Panc1 (cell line): Measurements from ENCODE around the gene FOCAD. TPM values are rescaled to one million over a fixed set of nuclear protein-coding genes. Genes with fewer than 3 reads are reported as not detected.

Experiments
- ATAC-seq: fragments of 200-7000 bp; cut with Tn5 transposase; 2 replicates; pipeline ENCODE4 v1.9.1; 2020; ENCODE audit warnings: mild to moderate bottlenecking, moderate library complexity
- BruUV-seq: library from RNA; stranded (reverse); fragments of 400-500 nt; replicated peaks from 2 replicates; lab custom pipeline; 2021; lab: Mats Ljungman, UMichigan
- CTCF ChIA-PET: fragments of 300-600 bp; sonication (Branson Sonifier 250); formaldehyde crosslinking; loops from one replicate; lab custom pipeline; 2022; ENCODE audit warnings: antibody characterized with exemption; lab: Charles Lee
- POLR2A ChIA-PET: fragments of 300-600 bp; sonication (Branson Sonifier 250); formaldehyde crosslinking; loops from one replicate; lab custom pipeline; 2022; ENCODE audit warnings: antibody characterized with exemption; lab: Charles Lee
- DNase-seq: peaks from one replicate; pipeline ENCODE4 v3.0.0-alpha.2; 2010; ENCODE audit warnings: low read depth, low spot score
- H3K27ac ChIP-seq: 2 replicates; pipeline ENCODE4 v1.5.1; 2011; ENCODE audit warnings: mild to moderate bottlenecking, low read length, inconsistent platforms
- H3K27me3 ChIP-seq: fragments of 200-500 bp; sonication (Bioruptor generic); 2 replicates; pipeline ENCODE4 v1.6.0; 2014; ENCODE audit warnings: low read length, inconsistent platforms; ENCODE audit not compliant: control insufficient read depth, insufficient read depth
- H3K36me3 ChIP-seq: fragments of 200-500 bp; sonication (Bioruptor generic); 2 replicates; pipeline ENCODE4 v1.5.1; 2014; ENCODE audit warnings: inconsistent platforms, mild to moderate bottlenecking, low read length, moderate library complexity; ENCODE audit not compliant: control insufficient read depth, insufficient read depth
- H3K4me1 ChIP-seq: 2 replicates; pipeline ENCODE4 v1.5.1; 2011; ENCODE audit warnings: inconsistent platforms, mild to moderate bottlenecking, low read length, moderate library complexity; ENCODE audit not compliant: control insufficient read depth, insufficient read depth
- H3K4me3 ChIP-seq, 2 experiments: 2 replicates each; pipeline ENCODE4 v1.5.1; 2011 to 2012; ENCODE audit warnings: low read depth in 2 of 2, low read length in 2 of 2, mild to moderate bottlenecking in 2 of 2, inconsistent platforms in 1 of 2, moderate library complexity in 1 of 2
- H3K9me3 ChIP-seq: fragments of 200-500 bp; sonication (Bioruptor generic); 2 replicates; pipeline ENCODE4 v1.5.1; 2014; ENCODE audit warnings: low read depth, mild to moderate bottlenecking, inconsistent platforms, low read length, moderate library complexity; ENCODE audit not compliant: control insufficient read depth, insufficient read depth
- POLR2AphosphoS5 ChIP-seq: IDR thresholded peaks from 2 replicates; pipeline ENCODE4 v1.6.1; 2012; ENCODE audit warnings: mild to moderate bottlenecking, low read depth, low read length, moderate library complexity
- SIN3A ChIP-seq: IDR thresholded peaks from 2 replicates; pipeline ENCODE4 v1.6.1; 2012; ENCODE audit warnings: low read depth, mild to moderate bottlenecking, low read length, moderate library complexity, borderline replicate concordance; ENCODE audit not compliant: insufficient read depth
- TCF7L2 ChIP-seq: IDR thresholded peaks from 2 replicates; pipeline ENCODE4 v1.6.1; 2011; ENCODE audit warnings: mild to moderate bottlenecking, low read depth, low read length, inconsistent platforms
- in situ Hi-C: cut with HindIII; loops from 2 replicates; pipeline ENCODE4 v1.10.0; 2016; ENCODE audit warnings: low sequenced_read_pairs, low pct_unique_long_range_greater_than_20kb
- intact Hi-C: fragments of 100-400 bp; cut with micrococcal nuclease; formaldehyde crosslinking; loops from one replicate; pipeline ENCODE4 v1.10.0; 2022; ENCODE audit not compliant: unreplicated experiment
- total RNA-seq: library from RNA; stranded (reverse); gene quantifications from one replicate; pipeline ENCODE4 v1.2.1, GENCODE V29; 2021; ENCODE audit not compliant: unreplicated experiment
- TF ChIP-seq, protein P1 (sequence below): fragments of 450-650 bp; IDR thresholded peaks from 2 replicates; pipeline ENCODE4 v1.5.1; 2017; ENCODE audit warnings: mild to moderate bottlenecking
- TF ChIP-seq, protein P2 (sequence below), 2 experiments: IDR thresholded peaks; 2 replicates each; pipeline ENCODE4 v1.6.1; 2011 to 2012; ENCODE audit warnings: low read depth in 2 of 2, control low read depth in 1 of 2, low read length in 1 of 2, mild to moderate bottlenecking in 1 of 2, moderate library complexity in 1 of 2; ENCODE audit not compliant: insufficient read depth in 1 of 2

Gene FOCAD
- total RNA-seq, 1 experiment from 2014 or later, result 9.8 TPM

DNA sequence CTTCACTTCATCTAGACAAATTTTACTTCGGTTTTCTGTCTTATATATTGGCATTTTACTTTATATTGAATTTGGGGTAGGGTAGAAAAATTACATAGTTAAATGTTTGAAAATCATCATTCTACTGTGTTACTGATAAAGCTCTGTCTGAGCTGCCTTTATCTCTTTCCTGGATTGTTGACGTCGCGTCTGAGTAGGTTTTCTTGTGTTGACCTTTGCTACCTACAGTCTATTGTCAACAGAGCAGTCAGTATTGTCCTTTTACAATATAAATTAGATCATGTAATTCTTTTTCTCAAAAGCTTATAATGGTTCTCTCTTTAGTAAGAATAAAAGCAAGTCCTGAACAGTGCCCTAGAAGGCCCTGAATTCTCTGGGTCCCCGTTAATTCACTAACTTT, 219.2 kb downstream of the FOCAD start:
- BruUV-seq, result no TSS peak
- Histone ChIP-seq H3K4me1 (no peaks in the 10 kb centered on the region), H3K9me3 (no peaks in the 10 kb centered on the region), H3K36me3 (no peaks in the 10 kb centered on the region), H3K4me3 (no peak overlapping the region), H3K27ac (no peak overlapping the region), H3K27me3 (no peaks in the 10 kb centered on the region)
- ChIA-PET CTCF (no interaction called here), POLR2A (no interaction called here)
- TF ChIP-seq, protein P1, sequence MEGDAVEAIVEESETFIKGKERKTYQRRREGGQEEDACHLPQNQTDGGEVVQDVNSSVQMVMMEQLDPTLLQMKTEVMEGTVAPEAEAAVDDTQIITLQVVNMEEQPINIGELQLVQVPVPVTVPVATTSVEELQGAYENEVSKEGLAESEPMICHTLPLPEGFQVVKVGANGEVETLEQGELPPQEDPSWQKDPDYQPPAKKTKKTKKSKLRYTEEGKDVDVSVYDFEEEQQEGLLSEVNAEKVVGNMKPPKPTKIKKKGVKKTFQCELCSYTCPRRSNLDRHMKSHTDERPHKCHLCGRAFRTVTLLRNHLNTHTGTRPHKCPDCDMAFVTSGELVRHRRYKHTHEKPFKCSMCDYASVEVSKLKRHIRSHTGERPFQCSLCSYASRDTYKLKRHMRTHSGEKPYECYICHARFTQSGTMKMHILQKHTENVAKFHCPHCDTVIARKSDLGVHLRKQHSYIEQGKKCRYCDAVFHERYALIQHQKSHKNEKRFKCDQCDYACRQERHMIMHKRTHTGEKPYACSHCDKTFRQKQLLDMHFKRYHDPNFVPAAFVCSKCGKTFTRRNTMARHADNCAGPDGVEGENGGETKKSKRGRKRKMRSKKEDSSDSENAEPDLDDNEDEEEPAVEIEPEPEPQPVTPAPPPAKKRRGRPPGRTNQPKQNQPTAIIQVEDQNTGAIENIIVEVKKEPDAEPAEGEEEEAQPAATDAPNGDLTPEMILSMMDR, result no peak
- TF ChIP-seq TCF7L2 (no peak), SIN3A (no peak), POLR2AphosphoS5 (no peak)
- TF ChIP-seq, protein P2, sequence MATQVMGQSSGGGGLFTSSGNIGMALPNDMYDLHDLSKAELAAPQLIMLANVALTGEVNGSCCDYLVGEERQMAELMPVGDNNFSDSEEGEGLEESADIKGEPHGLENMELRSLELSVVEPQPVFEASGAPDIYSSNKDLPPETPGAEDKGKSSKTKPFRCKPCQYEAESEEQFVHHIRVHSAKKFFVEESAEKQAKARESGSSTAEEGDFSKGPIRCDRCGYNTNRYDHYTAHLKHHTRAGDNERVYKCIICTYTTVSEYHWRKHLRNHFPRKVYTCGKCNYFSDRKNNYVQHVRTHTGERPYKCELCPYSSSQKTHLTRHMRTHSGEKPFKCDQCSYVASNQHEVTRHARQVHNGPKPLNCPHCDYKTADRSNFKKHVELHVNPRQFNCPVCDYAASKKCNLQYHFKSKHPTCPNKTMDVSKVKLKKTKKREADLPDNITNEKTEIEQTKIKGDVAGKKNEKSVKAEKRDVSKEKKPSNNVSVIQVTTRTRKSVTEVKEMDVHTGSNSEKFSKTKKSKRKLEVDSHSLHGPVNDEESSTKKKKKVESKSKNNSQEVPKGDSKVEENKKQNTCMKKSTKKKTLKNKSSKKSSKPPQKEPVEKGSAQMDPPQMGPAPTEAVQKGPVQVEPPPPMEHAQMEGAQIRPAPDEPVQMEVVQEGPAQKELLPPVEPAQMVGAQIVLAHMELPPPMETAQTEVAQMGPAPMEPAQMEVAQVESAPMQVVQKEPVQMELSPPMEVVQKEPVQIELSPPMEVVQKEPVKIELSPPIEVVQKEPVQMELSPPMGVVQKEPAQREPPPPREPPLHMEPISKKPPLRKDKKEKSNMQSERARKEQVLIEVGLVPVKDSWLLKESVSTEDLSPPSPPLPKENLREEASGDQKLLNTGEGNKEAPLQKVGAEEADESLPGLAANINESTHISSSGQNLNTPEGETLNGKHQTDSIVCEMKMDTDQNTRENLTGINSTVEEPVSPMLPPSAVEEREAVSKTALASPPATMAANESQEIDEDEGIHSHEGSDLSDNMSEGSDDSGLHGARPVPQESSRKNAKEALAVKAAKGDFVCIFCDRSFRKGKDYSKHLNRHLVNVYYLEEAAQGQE (IDR thresholded peaks at IDR 0.05; ENCODE audit: insufficient read depth in 1 of 2, low read depth in 2 of 2, low read length in 1 of 2), result no peak
- DNase-seq (no peak), ATAC-seq (no peak)
- intact Hi-C loops (no loop called here), in situ Hi-C loops (no loop called here)

DNA sequence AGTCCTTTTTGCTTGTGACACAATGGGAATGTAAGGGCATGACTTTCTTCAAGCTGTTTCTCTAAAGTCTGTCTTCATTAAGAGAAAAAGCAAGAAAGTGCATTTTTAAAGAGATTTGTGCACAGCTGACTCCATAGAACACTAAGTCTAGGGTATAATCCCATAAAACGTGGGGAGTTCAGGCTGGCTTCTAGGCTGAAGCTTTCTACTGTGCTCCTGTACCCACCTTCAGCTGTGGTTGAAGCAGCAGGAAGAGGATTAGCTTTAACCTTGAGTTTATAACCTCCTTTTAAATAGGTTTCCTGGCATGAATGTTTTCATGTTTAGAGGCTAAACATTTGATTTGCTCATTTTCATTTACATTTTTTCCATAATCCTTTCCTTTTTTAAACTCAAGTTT, 220.9 kb downstream of the FOCAD start:
- Histone ChIP-seq H3K27me3 (no peaks in the 10 kb centered on the region), H3K36me3 (no peaks in the 10 kb centered on the region), H3K4me3 (no peak overlapping the region), H3K27ac (no peak overlapping the region), H3K4me1 (no peaks in the 10 kb centered on the region), H3K9me3 (no peaks in the 10 kb centered on the region)
- CTCF ChIA-PET, result no interaction called here
- TF ChIP-seq POLR2AphosphoS5 (no peak), TCF7L2 (no peak), SIN3A (no peak)
- TF ChIP-seq, protein P1, result no peak
- TF ChIP-seq, protein P2 (IDR thresholded peaks at IDR 0.05; ENCODE audit: insufficient read depth in 1 of 2, low read depth in 2 of 2, low read length in 1 of 2), result no peak
- DNase-seq (no peak), ATAC-seq (no peak)
- POLR2A ChIA-PET, result no interaction called here
- intact Hi-C loops (no loop called here), in situ Hi-C loops (no loop called here)
- BruUV-seq, result no TSS peak
